Activated naive CD8-positive, alpha-beta T cell treated with anti-CD3 and anti-CD28 coated beads, Interleukin-2, amount 10 ng/mL, durations not matched to agents 7 days and 5 days (primary cell): ENCODE measurements around the gene SYNDIG1. TPM values are rescaled to one million over a fixed set of nuclear protein-coding genes. Genes with fewer than 3 reads are reported as not detected.

Source experiments
- ATAC-seq: fragments of 150-1000 bp; cut with Tn5 transposase; one replicate; pipeline ENCODE4 v1.10.0; 2021; ENCODE audit warnings: low read depth, moderate library complexity
- POLR2A ChIA-PET: fragments of 350-600 bp; sonication (Branson Sonifier 250); formaldehyde crosslinking; loops from one replicate; lab custom pipeline; 2021; ENCODE audit warnings: antibody characterized with exemption; lab: Charles Lee
- DNase-seq: peaks from one replicate; pipeline ENCODE4 v3.0.0; 2021
- H3K27ac Mint-ChIP-seq: one replicate; pipeline ENCODE4 v1.8.0; 2022; ENCODE audit warnings: mild to moderate bottlenecking, mixed read lengths
- H3K27me3 Mint-ChIP-seq: one replicate; pipeline ENCODE4 v1.8.0; 2022; ENCODE audit warnings: mild to moderate bottlenecking, moderate library complexity, mixed read lengths
- H3K36me3 Mint-ChIP-seq: one replicate; pipeline ENCODE4 v1.8.0; 2021; ENCODE audit warnings: mild to moderate bottlenecking, mixed read lengths
- H3K4me1 Mint-ChIP-seq: one replicate; pipeline ENCODE4 v1.8.0; 2021; ENCODE audit warnings: mixed read lengths
- H3K4me3 Mint-ChIP-seq: one replicate; pipeline ENCODE4 v1.8.0; 2022; ENCODE audit warnings: mild to moderate bottlenecking, moderate library complexity, mixed read lengths
- H3K9me3 Mint-ChIP-seq: one replicate; pipeline ENCODE4 v1.8.0; 2021; ENCODE audit warnings: mixed read lengths
- total RNA-seq, 2 experiments: library from RNA; stranded (reverse); gene quantifications; one replicate each; pipeline ENCODE4 v1.2.3, GENCODE V29; 2021

Gene SYNDIG1
- total RNA-seq, 2 experiments from 2014 or later = not detected

DNA sequence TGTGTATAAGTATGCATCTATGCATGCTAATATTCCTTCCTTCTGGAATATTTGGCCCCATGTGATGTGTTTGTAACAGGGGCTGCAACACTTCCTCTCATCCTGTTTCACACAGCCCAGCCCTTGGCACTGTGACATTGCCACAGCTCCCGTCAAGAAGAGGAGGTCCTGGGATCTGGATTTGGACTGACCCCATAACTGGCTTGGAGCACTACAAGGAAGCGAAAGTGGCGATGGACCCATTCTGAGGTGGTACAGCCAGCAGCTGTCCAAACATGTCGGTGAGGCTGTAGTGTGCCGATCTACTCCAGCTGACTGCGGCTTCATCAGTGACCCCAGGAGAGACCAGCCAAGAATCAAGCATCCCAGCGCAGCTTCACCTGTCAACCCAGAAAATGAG lies 18.2 kb downstream of the SYNDIG1 start:
- H3K4me3 Mint-ChIP-seq = no peak overlapping the region
- H3K36me3 Mint-ChIP-seq = no peaks in the 10 kb centered on the region
- DNase-seq (no peak), ATAC-seq (no peak)
- H3K27me3 Mint-ChIP-seq = no peaks in the 10 kb centered on the region
- peaks cover 2% of the 10 kb centered on the region for H3K4me1 Mint-ChIP-seq
- POLR2A ChIA-PET = no interaction called here
- no peak overlapping the region for H3K27ac Mint-ChIP-seq
- H3K9me3 Mint-ChIP-seq = no peaks in the 10 kb centered on the region

DNA sequence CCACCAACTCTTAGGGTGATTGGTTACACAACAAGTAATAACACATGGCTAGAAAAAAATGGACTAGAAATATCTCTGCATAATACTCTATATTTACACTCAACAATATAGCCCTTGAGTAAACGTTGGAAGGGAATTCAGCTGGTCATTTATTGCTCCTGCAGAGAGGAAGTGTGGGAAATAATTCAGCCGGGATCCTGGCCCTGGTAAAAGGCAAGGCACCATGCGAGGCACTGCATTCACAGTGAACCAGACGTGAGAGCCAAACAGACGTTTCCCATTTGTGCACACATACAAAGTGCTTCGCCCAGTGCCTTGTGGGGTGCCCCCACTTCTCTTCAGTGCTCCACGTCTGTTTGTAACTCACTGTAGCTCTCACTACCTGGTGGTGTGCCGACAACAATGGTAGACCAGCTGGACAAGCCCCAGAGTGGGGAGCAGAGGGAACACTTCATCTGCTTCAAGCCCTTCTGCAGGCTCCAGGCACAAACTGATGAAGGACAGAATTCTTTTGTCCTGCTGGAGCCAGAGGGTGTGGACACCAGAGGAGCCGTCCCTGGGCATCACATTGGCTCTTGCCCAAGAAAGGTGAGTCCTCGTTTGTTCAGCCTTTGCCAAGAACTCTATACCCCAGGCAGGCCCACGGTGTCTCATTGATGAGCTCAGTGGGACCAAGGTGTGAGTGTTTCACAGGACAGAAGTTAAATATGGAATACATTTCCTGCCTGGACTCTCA lies 18.8 kb downstream of the SYNDIG1 start:
- no peak for ATAC-seq
- Mint-ChIP-seq H3K36me3 (no peaks in the 10 kb centered on the region), H3K27ac (no peak overlapping the region), H3K9me3 (no peaks in the 10 kb centered on the region), H3K4me1 (peaks cover 2% of the 10 kb centered on the region), H3K4me3 (no peak overlapping the region), H3K27me3 (no peaks in the 10 kb centered on the region)
- POLR2A ChIA-PET = no interaction called here
- DNase-seq = no peak

DNA sequence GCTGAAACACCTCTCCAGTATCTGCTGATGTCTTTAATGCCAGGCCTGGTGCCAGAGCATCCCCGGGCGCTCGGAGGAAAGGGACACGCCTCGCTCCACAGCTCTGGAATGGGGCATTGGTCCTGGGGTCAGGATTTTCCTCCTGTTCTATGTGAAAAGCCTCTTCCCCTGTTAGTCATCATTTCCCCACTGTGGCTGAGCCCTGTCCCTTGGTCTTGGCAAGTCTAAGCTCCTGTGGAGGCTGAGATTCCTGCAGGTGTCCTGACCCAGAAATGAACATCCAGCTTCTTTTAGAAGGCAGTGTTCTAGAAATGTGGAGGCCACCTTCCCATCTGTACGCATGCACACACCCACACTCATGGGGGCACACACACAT lies 19.4 kb downstream of the SYNDIG1 start:
- POLR2A ChIA-PET = no interaction called here
- no peaks in the 10 kb centered on the region for H3K9me3 Mint-ChIP-seq
- DNase-seq = no peak
- no peaks in the 10 kb centered on the region for H3K36me3 Mint-ChIP-seq
- H3K27ac Mint-ChIP-seq = no peak overlapping the region
- H3K4me1 Mint-ChIP-seq = peaks cover 2% of the 10 kb centered on the region
- H3K4me3 Mint-ChIP-seq = no peak overlapping the region
- no peak for ATAC-seq
- no peaks in the 10 kb centered on the region for H3K27me3 Mint-ChIP-seq

DNA sequence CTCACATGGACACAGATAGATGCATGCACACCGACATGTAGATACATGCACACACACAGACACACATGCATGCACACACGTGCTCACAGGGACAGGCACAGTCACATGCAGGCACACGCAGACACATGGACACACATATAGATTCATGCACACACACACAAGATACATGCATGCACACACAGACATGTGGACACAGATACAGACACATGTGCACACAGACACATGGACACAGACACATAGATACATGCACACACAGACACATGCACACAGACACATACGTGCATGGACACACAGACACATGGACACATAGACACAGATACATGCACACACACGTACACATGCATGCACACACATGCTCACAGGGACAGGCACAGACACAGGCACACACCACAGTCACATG lies 19.8 kb downstream of the SYNDIG1 start:
- no peak for DNase-seq
- POLR2A ChIA-PET = no interaction called here
- no peak overlapping the region for H3K4me3 Mint-ChIP-seq
- no peak for ATAC-seq
- no peak overlapping the region for H3K27ac Mint-ChIP-seq
- H3K27me3 Mint-ChIP-seq = no peaks in the 10 kb centered on the region
- no peaks in the 10 kb centered on the region for H3K9me3 Mint-ChIP-seq
- peaks cover 2% of the 10 kb centered on the region for H3K4me1 Mint-ChIP-seq
- no peaks in the 10 kb centered on the region for H3K36me3 Mint-ChIP-seq

DNA sequence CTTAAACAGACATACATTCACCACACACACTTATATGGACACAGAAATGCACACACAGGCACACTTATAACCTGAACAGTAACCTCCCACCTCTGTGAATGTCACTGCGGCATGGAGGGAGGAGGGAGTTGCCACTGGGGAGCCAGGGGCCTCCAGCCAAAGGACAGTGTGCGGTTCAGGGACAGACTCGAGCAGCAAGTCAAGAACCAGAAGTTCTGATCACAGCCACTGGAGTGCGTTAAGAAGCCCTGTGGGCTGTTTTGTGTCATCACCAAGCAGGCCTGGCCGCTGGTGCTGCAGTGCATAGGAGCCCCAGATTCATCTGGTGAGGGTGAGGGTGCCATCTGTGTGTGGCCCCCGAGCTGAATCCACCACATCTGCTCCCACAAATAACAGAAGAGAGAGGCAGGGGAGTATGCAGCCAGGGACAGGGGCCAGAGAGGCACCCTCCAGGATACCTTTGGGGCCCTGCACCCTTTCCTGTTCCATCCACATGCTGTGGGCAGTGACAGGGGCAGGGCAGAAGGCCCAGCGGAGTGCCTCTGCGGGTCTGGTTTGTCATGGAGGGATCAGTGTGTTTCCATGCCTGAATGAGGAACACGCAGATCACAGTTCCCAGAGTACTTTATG lies 20.3 kb downstream of the SYNDIG1 start:
- H3K36me3 Mint-ChIP-seq = no peaks in the 10 kb centered on the region
- H3K4me3 Mint-ChIP-seq = no peak overlapping the region
- DNase-seq = no peak
- no peak for ATAC-seq
- peaks cover 2% of the 10 kb centered on the region for H3K4me1 Mint-ChIP-seq
- no peaks in the 10 kb centered on the region for H3K9me3 Mint-ChIP-seq
- no peak overlapping the region for H3K27ac Mint-ChIP-seq
- no peaks in the 10 kb centered on the region for H3K27me3 Mint-ChIP-seq
- POLR2A ChIA-PET = no interaction called here

DNA sequence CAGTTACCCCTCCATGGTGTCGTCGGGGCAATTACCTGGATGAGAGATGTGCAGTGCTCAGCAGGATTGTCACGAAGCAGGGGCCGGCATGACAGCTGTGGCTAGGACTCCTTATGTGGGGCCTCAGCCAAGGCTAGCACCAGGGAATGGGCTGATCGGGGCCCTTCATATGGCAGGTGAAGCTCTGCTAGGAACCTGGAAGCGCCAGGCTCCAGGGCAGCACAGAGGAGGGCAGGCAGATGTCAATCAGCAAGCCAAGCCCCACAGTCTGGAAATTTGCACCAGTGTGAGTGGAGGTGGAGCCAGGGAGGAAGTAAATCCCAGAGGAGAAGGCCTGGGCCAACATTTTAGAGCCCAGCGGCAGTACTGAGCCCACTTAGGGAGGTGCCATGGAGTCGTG lies 21.2 kb downstream of the SYNDIG1 start:
- Mint-ChIP-seq H3K27ac (no peak overlapping the region), H3K27me3 (no peaks in the 10 kb centered on the region), H3K4me3 (no peak overlapping the region), H3K9me3 (no peaks in the 10 kb centered on the region), H3K4me1 (peaks cover 2% of the 10 kb centered on the region), H3K36me3 (no peaks in the 10 kb centered on the region)
- DNase-seq = no peak
- POLR2A ChIA-PET = no interaction called here
- no peak for ATAC-seq

DNA sequence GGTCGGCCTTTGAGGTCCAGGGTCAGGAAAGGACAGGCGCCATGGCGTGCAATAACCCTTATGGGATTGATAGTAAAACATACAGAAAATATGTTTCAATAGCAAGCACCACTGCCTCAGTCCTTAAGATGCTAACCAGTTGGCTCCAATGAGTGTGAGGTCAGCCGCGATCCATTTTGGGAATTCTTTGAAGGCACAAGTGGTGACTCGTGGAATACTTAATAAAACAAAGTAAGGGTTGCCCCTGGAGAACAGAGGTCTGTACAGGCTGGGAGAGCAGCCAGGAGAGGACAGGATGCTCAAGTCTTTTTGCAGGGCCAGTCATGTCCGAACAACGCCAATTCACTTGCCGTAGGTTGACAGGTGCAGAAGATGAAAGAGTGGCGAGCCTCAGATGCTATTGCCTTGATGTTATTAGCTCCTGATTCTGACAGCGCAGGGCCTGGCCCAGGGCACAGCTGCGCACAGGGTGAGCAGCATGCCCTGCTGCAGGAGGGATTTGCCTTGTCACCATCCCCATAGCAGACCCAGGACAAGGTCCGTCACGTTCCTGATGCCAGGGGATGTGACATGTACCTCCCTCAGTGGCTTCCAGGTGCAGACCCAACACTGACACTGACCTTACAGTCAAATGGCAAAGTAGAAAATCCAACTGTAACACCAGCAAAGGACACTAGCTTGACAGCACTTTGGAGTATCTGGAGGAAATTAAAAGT lies 21.8 kb downstream of the SYNDIG1 start:
- POLR2A ChIA-PET = no interaction called here
- DNase-seq = no peak

DNA sequence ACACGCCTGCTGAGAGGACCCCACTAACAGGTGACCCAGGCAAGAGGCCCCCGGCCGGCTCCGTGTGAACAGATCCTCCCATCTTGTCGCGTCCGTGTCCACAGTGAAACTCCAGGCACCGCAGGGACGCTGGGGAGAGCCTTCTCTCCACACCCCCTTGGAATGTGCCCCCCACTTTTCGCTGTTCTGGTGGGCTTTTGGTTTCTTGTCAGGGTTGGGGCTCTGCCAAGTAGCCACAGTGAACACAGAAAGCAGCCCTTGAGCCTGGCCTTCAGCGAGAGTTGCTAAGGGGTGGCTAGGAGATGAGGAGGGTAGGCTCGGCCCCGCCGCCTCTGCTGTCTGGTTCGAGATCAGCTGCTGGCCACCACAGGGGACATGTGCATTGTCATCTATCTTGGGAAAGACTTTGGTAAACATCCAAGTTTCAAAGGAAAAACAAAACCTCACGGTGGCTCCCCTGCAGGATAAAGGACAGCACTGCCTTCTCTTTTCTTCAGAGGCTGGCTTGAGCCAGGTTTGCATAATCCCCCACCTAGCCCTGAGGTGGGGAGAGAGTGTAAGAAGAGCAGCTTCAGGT lies 22.7 kb downstream of the SYNDIG1 start:
- Mint-ChIP-seq H3K36me3 (no peaks in the 10 kb centered on the region), H3K4me3 (no peak overlapping the region), H3K27ac (no peak overlapping the region), H3K4me1 (no peaks in the 10 kb centered on the region), H3K9me3 (no peaks in the 10 kb centered on the region), H3K27me3 (no peaks in the 10 kb centered on the region)
- POLR2A ChIA-PET = no interaction called here
- DNase-seq (no peak), ATAC-seq (no peak)

More for the DNA sequence above, 21.8 kb downstream of the SYNDIG1 start:
- Mint-ChIP-seq H3K27me3 (no peaks in the 10 kb centered on the region), H3K27ac (no peak overlapping the region), H3K9me3 (no peaks in the 10 kb centered on the region), H3K4me1 (peaks cover under 1% of the 10 kb centered on the region), H3K4me3 (no peak overlapping the region), H3K36me3 (no peaks in the 10 kb centered on the region)
- no peak for ATAC-seq

DNA sequence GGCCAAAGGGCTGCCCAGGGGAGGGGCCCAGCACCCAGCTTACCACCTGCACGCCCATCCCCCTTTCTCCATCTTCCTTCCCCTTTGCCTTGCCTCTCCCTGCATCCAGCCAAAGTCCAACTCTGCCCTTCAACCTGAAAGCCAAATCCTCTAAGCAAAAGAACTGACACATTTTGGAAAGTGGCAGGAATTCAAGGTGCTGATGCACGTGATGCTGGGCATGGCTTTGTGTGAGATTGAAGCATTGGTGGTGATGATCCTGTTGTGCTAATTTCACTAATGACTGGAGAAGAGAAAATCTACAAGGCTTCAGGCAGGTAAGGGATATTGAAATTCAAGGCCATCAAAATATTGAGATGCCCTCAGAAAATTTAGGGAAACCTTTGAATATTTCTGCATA lies 23.3 kb downstream of the SYNDIG1 start:
- no peaks in the 10 kb centered on the region for H3K4me1 Mint-ChIP-seq
- no peak overlapping the region for H3K4me3 Mint-ChIP-seq
- DNase-seq (no peak), ATAC-seq (no peak)
- POLR2A ChIA-PET = no interaction called here
- H3K27ac Mint-ChIP-seq = no peak overlapping the region
- H3K36me3 Mint-ChIP-seq = no peaks in the 10 kb centered on the region
- no peaks in the 10 kb centered on the region for H3K27me3 Mint-ChIP-seq
- no peaks in the 10 kb centered on the region for H3K9me3 Mint-ChIP-seq

DNA sequence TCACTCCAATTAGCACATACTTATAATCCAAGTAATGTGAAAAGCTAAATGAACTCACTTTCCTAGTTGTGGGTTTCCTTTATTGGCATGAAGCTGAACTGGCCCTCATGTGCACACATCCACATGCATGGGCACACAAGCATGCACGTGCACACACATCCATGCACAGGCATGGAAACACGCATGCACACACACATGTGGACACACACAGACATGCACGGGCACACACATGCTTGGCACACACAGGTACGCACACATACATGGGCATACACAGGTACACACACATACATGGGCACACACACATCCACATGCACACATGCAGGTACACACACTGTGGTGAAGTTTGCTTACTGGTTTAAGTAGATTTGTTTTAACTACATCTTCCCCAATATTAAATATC lies 23.8 kb downstream of the SYNDIG1 start:
- Mint-ChIP-seq H3K4me3 (no peak overlapping the region), H3K36me3 (no peaks in the 10 kb centered on the region), H3K9me3 (no peaks in the 10 kb centered on the region), H3K27me3 (no peaks in the 10 kb centered on the region), H3K4me1 (no peaks in the 10 kb centered on the region), H3K27ac (no peak overlapping the region)
- POLR2A ChIA-PET = no interaction called here
- DNase-seq = no peak
- ATAC-seq = no peak

DNA sequence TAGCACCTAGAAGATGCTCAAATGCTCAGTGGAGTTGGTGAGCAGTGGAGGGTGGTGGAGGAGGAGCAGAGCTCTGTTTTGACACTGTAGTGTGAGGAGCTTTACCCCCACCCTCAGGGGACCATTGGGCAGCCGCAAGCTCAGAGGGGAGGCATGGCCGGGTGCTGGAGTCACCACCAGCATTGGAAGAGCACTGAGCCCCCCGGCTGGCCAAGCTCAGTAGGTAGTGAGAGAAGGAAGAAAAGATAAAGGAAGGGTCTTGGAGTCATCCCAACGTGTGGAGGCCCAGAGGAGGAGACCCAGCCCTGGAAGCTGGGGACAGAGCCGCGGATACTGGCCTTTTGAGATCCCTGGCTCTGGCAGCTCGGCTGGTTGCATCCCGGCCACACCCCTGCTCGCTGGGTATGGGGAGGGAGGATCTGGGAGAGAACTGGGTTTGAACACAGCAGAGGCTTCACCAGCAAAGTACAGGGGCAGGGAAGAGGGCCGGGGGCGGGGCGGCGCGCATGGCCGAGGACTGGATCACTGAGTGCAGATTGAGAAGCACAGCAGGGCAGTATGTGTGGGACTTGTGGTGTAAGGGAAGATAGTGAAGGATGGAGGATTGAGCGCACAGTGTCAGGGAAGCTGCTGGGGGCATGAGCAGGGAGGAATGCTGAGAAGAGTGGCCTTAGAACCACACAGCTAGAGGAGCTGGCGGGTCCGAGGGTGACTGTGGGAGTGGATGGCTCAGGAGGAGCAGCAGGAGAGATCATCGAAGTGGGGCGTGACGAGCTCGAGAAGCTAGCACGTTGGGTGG lies 24.4 kb downstream of the SYNDIG1 start:
- DNase-seq (no peak), ATAC-seq (no peak)
- Mint-ChIP-seq H3K36me3 (no peaks in the 10 kb centered on the region), H3K27me3 (no peaks in the 10 kb centered on the region), H3K4me1 (no peaks in the 10 kb centered on the region), H3K9me3 (no peaks in the 10 kb centered on the region), H3K27ac (no peak overlapping the region), H3K4me3 (no peak overlapping the region)
- POLR2A ChIA-PET = no interaction called here

DNA sequence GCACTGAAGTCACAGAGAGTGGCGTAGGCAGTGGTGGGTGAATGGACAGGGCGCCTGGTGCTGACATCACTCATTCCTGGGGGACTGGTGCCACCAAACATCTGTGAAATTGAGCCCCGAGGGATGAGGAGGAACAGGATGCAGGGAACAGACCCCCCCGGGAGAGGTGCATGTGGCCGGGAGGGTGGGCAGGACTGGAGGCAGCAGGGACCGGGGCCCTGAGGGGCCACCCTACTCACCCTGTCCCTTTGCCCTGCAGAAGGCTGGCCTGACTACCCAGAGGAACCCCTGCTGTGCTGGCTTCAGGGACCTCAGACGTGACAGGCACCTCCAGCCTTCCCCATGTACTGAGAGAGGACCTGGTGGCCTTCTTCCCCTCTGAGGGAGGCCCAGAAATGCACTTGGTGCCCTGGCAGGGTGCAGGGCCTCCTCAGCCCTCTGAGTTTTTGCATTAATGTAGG lies 25.1 kb downstream of the SYNDIG1 start:
- Mint-ChIP-seq H3K36me3 (no peaks in the 10 kb centered on the region), H3K4me3 (no peak overlapping the region), H3K9me3 (no peaks in the 10 kb centered on the region), H3K4me1 (no peaks in the 10 kb centered on the region), H3K27me3 (no peaks in the 10 kb centered on the region), H3K27ac (no peak overlapping the region)
- DNase-seq (no peak), ATAC-seq (no peak)
- POLR2A ChIA-PET = no interaction called here

DNA sequence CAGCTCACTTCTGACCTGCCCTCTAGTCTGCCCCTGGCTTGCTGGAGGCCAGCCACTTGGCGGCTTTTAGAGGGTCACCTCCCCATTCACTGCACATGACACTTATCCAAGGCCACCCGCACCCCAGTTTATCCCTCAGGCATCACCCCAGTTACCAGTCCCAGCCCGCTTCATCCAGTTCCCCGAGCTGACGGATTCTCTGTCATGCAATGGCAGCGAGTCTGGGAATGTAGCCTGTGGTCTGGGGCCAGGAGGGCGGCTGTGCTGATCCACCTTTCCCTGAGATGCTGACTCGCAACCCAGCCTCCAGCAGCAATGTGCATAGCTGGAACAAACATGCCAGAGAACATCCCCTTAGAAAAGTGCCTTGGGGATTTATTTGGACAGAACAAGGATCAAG lies 25.8 kb downstream of the SYNDIG1 start:
- no peak for ATAC-seq
- POLR2A ChIA-PET = no interaction called here
- Mint-ChIP-seq H3K4me1 (no peaks in the 10 kb centered on the region), H3K36me3 (no peaks in the 10 kb centered on the region), H3K9me3 (no peaks in the 10 kb centered on the region), H3K4me3 (no peak overlapping the region), H3K27ac (no peak overlapping the region), H3K27me3 (no peaks in the 10 kb centered on the region)
- DNase-seq = no peak
